ENCODE data around the gene IRAK1.

- no peak; the same call in 1 of the 2 replicates for TF ChIP-seq POLR2A (IDR thresholded peaks at IDR 0.05; ENCODE audit: low read depth, low read length)
- TF ChIP-seq POLR2AphosphoS5 (IDR thresholded peaks at IDR 0.05; ENCODE audit: low read depth, low read length): no peak
Measured at GRCh38 chrX:154021131-154021611, 1.5 kb upstream of the IRAK1 start.
